ENCODE results near the gene TNFRSF13B. TPM values are rescaled to one million over a fixed set of nuclear protein-coding genes. Genes with fewer than 3 reads are reported as not detected.

The TNFRSF13B gene
- total RNA-seq, 1 experiment from 2014 or later, result not detected

DNA sequence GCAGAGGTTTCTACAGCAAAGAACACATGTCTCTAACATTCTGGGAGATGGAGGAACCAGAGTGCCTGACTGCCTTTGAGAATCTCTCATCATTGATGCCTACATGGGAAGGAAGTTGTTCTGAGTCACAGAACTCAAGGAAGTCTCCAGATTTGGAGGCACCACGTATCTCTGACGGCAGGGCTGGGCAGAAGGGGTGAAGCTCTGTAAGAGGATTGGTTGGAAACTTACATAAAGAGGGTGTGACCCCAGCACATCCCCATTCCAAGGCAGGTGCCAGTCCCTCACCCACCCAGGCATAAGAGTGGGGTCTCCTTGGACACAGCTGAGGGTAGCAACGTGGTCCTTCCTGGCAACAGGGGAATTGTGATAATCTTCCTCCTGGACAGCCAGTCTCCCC is 17.4 kb downstream of the TNFRSF13B start:
- H3K4me1 ChIP-seq (ENCODE audit: insufficient read depth, low read length), result no peaks in the 10 kb centered on the region
- no peak overlapping the region for H3K9ac ChIP-seq (ENCODE audit: low read length)
- H3K4me2 ChIP-seq (ENCODE audit: low read length), result no peak overlapping the region
- intact Hi-C loops (cut with micrococcal nuclease), result no loop called here
- no peaks in the 10 kb centered on the region for H3K36me3 ChIP-seq (ENCODE audit: low read depth, low read length)
- H2AFZ ChIP-seq (ENCODE audit: low read length), result no peak overlapping the region
- no peaks in the 10 kb centered on the region for H4K20me1 ChIP-seq (ENCODE audit: low read length)
- ChIA-PET POLR2A (ENCODE audit: unreplicated experiment) (no interaction called here), CTCF (no interaction called here)
- H3K27me3 ChIP-seq (ENCODE audit: low read length), result no peaks in the 10 kb centered on the region
- H3K4me3 ChIP-seq (ENCODE audit: low read length), result no peak overlapping the region
- no peaks in the 10 kb centered on the region for H3K79me2 ChIP-seq (ENCODE audit: low read length)
- H3K9me3 ChIP-seq (ENCODE audit: low read length), result peaks cover 8% of the 10 kb centered on the region; the same call in 1 of the 2 replicates
- H3K9me2 ChIP-seq (replicated peaks; ENCODE audit: low read length), result no peaks in the 10 kb centered on the region
- ATAC-seq, result no peak
- no peak for DNase-seq
- BruUV-seq (replicated peaks), result no TSS peak
- no peaks in the 10 kb centered on the region for H3F3A ChIP-seq (ENCODE audit: low read length, unreplicated experiment)
- no peak overlapping the region for H3K27ac ChIP-seq (ENCODE audit: low read length)
- TF ChIP-seq EZH2 (IDR thresholded peaks at IDR 0.05; ENCODE audit: low read length, unreplicated experiment) (no peak), EZH2phosphoT487 (IDR thresholded peaks at IDR 0.05; ENCODE audit: borderline replicate concordance, low read length) (no peak)
- TF ChIP-seq, protein P1, sequence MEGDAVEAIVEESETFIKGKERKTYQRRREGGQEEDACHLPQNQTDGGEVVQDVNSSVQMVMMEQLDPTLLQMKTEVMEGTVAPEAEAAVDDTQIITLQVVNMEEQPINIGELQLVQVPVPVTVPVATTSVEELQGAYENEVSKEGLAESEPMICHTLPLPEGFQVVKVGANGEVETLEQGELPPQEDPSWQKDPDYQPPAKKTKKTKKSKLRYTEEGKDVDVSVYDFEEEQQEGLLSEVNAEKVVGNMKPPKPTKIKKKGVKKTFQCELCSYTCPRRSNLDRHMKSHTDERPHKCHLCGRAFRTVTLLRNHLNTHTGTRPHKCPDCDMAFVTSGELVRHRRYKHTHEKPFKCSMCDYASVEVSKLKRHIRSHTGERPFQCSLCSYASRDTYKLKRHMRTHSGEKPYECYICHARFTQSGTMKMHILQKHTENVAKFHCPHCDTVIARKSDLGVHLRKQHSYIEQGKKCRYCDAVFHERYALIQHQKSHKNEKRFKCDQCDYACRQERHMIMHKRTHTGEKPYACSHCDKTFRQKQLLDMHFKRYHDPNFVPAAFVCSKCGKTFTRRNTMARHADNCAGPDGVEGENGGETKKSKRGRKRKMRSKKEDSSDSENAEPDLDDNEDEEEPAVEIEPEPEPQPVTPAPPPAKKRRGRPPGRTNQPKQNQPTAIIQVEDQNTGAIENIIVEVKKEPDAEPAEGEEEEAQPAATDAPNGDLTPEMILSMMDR (conservative IDR thresholded peaks at IDR 0.05; ENCODE audit: low read depth, low read length), result no peak

DNA sequence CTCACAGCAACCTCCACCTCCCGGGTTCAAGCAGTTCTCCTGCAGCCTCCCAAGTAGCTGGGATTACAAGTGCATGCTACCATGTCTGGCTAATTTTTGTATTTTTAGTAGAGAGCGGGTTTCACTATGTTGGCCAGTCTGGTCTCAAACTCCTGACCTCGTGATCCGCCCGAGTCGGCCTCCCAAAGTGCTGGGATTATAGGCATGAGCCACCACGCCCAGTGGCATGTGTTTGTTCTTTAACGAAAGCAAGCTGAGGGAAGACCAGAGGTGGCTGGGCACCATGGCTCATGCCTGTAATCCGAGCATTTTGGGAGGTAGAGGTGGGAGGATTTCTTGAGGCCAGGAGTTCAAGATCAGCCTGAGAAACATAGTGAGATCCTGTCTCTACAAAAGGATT is 18.1 kb downstream of the TNFRSF13B start:
- DNase-seq (no peak), ATAC-seq (no peak)
- Histone ChIP-seq H3K4me2 (ENCODE audit: low read length) (no peak overlapping the region), H2AFZ (ENCODE audit: low read length) (no peak overlapping the region), H3K9me3 (ENCODE audit: low read length) (peaks cover 8% of the 10 kb centered on the region; the same call in 1 of the 2 replicates), H3K27me3 (ENCODE audit: low read length) (no peaks in the 10 kb centered on the region), H3K9me2 (replicated peaks; ENCODE audit: low read length) (no peaks in the 10 kb centered on the region), H3K36me3 (ENCODE audit: low read depth, low read length) (no peaks in the 10 kb centered on the region), H3K79me2 (ENCODE audit: low read length) (no peaks in the 10 kb centered on the region), H3K4me3 (ENCODE audit: low read length) (no peak overlapping the region), H3K27ac (ENCODE audit: low read length) (no peak overlapping the region), H3K9ac (ENCODE audit: low read length) (no peak overlapping the region), H3F3A (ENCODE audit: low read length, unreplicated experiment) (no peaks in the 10 kb centered on the region), H3K4me1 (ENCODE audit: insufficient read depth, low read length) (no peaks in the 10 kb centered on the region), H4K20me1 (ENCODE audit: low read length) (no peaks in the 10 kb centered on the region)
- intact Hi-C loops (cut with micrococcal nuclease), result no loop called here
- BruUV-seq (replicated peaks), result no TSS peak
- TF ChIP-seq EZH2 (IDR thresholded peaks at IDR 0.05; ENCODE audit: low read length, unreplicated experiment) (no peak), EZH2phosphoT487 (IDR thresholded peaks at IDR 0.05; ENCODE audit: borderline replicate concordance, low read length) (no peak)
- TF ChIP-seq, protein P1 (conservative IDR thresholded peaks at IDR 0.05; ENCODE audit: low read depth, low read length), result no peak
- POLR2A ChIA-PET (ENCODE audit: unreplicated experiment), result no interaction called here
- CTCF ChIA-PET, result no interaction called here

GRCh38 chr17:16953347-16953746 is 18.6 kb downstream of the TNFRSF13B start:
- intact Hi-C loops (cut with micrococcal nuclease), result no loop called here

More at GRCh38 chr17:16953347-16953746, 18.6 kb downstream of the TNFRSF13B start:
- Histone ChIP-seq H2AFZ (ENCODE audit: low read length) (no peak overlapping the region), H3F3A (ENCODE audit: low read length, unreplicated experiment) (no peaks in the 10 kb centered on the region), H3K4me1 (ENCODE audit: insufficient read depth, low read length) (no peaks in the 10 kb centered on the region), H3K79me2 (ENCODE audit: low read length) (no peaks in the 10 kb centered on the region), H3K36me3 (ENCODE audit: low read depth, low read length) (no peaks in the 10 kb centered on the region), H3K4me2 (ENCODE audit: low read length) (no peak overlapping the region), H3K9me3 (ENCODE audit: low read length) (peaks cover 8% of the 10 kb centered on the region; the same call in 1 of the 2 replicates), H4K20me1 (ENCODE audit: low read length) (no peaks in the 10 kb centered on the region), H3K9ac (ENCODE audit: low read length) (no peak overlapping the region), H3K27ac (ENCODE audit: low read length) (no peak overlapping the region), H3K9me2 (replicated peaks; ENCODE audit: low read length) (no peaks in the 10 kb centered on the region), H3K27me3 (ENCODE audit: low read length) (no peaks in the 10 kb centered on the region), H3K4me3 (ENCODE audit: low read length) (no peak overlapping the region)
- BruUV-seq (replicated peaks), result no TSS peak
- DNase-seq, result no peak
- POLR2A ChIA-PET (ENCODE audit: unreplicated experiment), result no interaction called here
- TF ChIP-seq EZH2phosphoT487 (IDR thresholded peaks at IDR 0.05; ENCODE audit: borderline replicate concordance, low read length) (no peak), EZH2 (IDR thresholded peaks at IDR 0.05; ENCODE audit: low read length, unreplicated experiment) (no peak)
- TF ChIP-seq, protein P1 (conservative IDR thresholded peaks at IDR 0.05; ENCODE audit: low read depth, low read length), result no peak
- CTCF ChIA-PET, result no interaction called here
- ATAC-seq, result no peak
